ENCODE data around the gene FAM13A. TPM values are rescaled to one million over a fixed set of nuclear protein-coding genes. Genes with fewer than 3 reads are reported as not detected.

Gene FAM13A
- total and polyA plus RNA-seq, 8 donors, result 6.0 to 132 (median 45.7) TPM

- Histone ChIP-seq H3K27ac (peak overlapping the region in 2 of 5 donors; percentile 33 to 61), H3K4me3 (no peak overlapping the region), H3K4me1 (peaks cover 0 to 30% (median 13%) of the 10 kb centered on the region in 4 donors), H3K27me3 (no peaks in the 10 kb centered on the region), H3K36me3 (peaks cover 43 to 94% (median 84%) of the 10 kb centered on the region in 4 donors), H3K9me3 (no peaks in the 10 kb centered on the region)
- intact Hi-C loops (cut with DNase I; ENCODE audit: low total_unique reads), result no loop called here
- TF ChIP-seq POLR2A (IDR thresholded peaks at IDR 0.05) (no peak), POLR2AphosphoS5 (IDR thresholded peaks at IDR 0.05) (no peak), EP300 (IDR thresholded peaks at IDR 0.05) (no peak), CTCF (IDR thresholded peaks at IDR 0.05) (no peak)
- DNase-seq, result no peak
- 48 to 70% (median 68%) methylated on average over 5 of the region's 5 CpGs for WGBS, 5 donors
These were observed 310.8 kb downstream of the FAM13A start for GRCh38 chr4:88746206-88746605.

GRCh38 chr4:88745581-88746163 lies 311.3 kb downstream of the FAM13A start:
- Histone ChIP-seq H3K4me1 (peaks cover 0 to 33% (median 14%) of the 10 kb centered on the region in 4 donors), H3K27me3 (no peaks in the 10 kb centered on the region), H3K27ac (peak overlapping the region in 2 of 5 donors; percentile 33 to 61), H3K9me3 (no peaks in the 10 kb centered on the region), H3K36me3 (peaks cover 39 to 94% (median 79%) of the 10 kb centered on the region in 4 donors), H3K4me3 (no peak overlapping the region)
- 69 to 82% (median 78%) methylated on average over 1 of the region's 1 CpG for WGBS, 5 donors
- intact Hi-C loops (cut with DNase I; ENCODE audit: low total_unique reads), result no loop called here
- TF ChIP-seq CTCF (IDR thresholded peaks at IDR 0.05) (no peak), POLR2A (IDR thresholded peaks at IDR 0.05) (no peak), EP300 (IDR thresholded peaks at IDR 0.05) (no peak), POLR2AphosphoS5 (IDR thresholded peaks at IDR 0.05) (no peak)
- DNase-seq, result no peak

- Histone ChIP-seq H3K27ac (peak overlapping the region in 2 of 5 donors; percentile 8 to 22), H3K9me3 (no peaks in the 10 kb centered on the region), H3K27me3 (no peaks in the 10 kb centered on the region), H3K4me3 (no peak overlapping the region), H3K4me1 (peaks cover 0 to 38% (median 17%) of the 10 kb centered on the region in 4 donors), H3K36me3 (peaks cover 34 to 92% (median 74%) of the 10 kb centered on the region in 4 donors)
- TF ChIP-seq CTCF (IDR thresholded peaks at IDR 0.05), result no peak
- TF ChIP-seq POLR2A (IDR thresholded peaks at IDR 0.05), result no peak
- no peak for TF ChIP-seq POLR2AphosphoS5 (IDR thresholded peaks at IDR 0.05)
- TF ChIP-seq EP300 (IDR thresholded peaks at IDR 0.05), result no peak
- intact Hi-C loops (cut with DNase I; ENCODE audit: low total_unique reads), result no loop called here
- WGBS, 5 donors, result 72 to 85% (median 78%) methylated on average over 1 of the region's 1 CpG
- DNase-seq, result no peak
These were observed 311.8 kb downstream of the FAM13A start for GRCh38 chr4:88745175-88745574.

GRCh38 chr4:88744609-88745008 lies 312.4 kb downstream of the FAM13A start:
- DNase-seq, result no peak
- H3K4me3 ChIP-seq, result no peak overlapping the region
- no peaks in the 10 kb centered on the region for H3K9me3 ChIP-seq
- H3K36me3 ChIP-seq, result peaks cover 29 to 86% (median 68%) of the 10 kb centered on the region in 4 donors
- no peak overlapping the region for H3K27ac ChIP-seq
- 85 to 94% (median 88%) methylated on average over 3 of the region's 3 CpGs for WGBS, 5 donors
- intact Hi-C loops (cut with DNase I; ENCODE audit: low total_unique reads), result no loop called here
- no peak for TF ChIP-seq EP300 (IDR thresholded peaks at IDR 0.05)
- TF ChIP-seq POLR2AphosphoS5 (IDR thresholded peaks at IDR 0.05), result no peak
- no peak for TF ChIP-seq CTCF (IDR thresholded peaks at IDR 0.05)
- TF ChIP-seq POLR2A (IDR thresholded peaks at IDR 0.05), result no peak
- no peaks in the 10 kb centered on the region for H3K27me3 ChIP-seq
- peaks cover 0 to 41% (median 20%) of the 10 kb centered on the region in 4 donors for H3K4me1 ChIP-seq
